ENCODE data around the gene SMOC2.

SMOC2 gene

GRCh38 chr6:168494726-168495125 is 53.7 kb downstream of the SMOC2 start:
- DNase-seq = no peak

- DNase-seq = no peak
Observed at GRCh38 chr6:168495133-168495532, 54.1 kb downstream of the SMOC2 start.

- no peak for DNase-seq
Observed at GRCh38 chr6:168495636-168496035, 54.7 kb downstream of the SMOC2 start.

- DNase-seq = no peak
Observed at GRCh38 chr6:168496139-168496996, 55.4 kb downstream of the SMOC2 start.

- DNase-seq = no peak
Observed at GRCh38 chr6:168496997-168497331, 56.0 kb downstream of the SMOC2 start.

- no peak for DNase-seq
Observed at GRCh38 chr6:168497381-168497780, 56.4 kb downstream of the SMOC2 start.

- DNase-seq = no peak
Observed at GRCh38 chr6:168498161-168498843, 57.3 kb downstream of the SMOC2 start.

GRCh38 chr6:168499045-168499650 is 58.2 kb downstream of the SMOC2 start:
- no peak for DNase-seq

- no peak for DNase-seq
Observed at GRCh38 chr6:168500519-168500918, 59.5 kb downstream of the SMOC2 start.

GRCh38 chr6:168501561-168501960 is 60.6 kb downstream of the SMOC2 start:
- no peak for DNase-seq

- no peak for DNase-seq
Observed at GRCh38 chr6:168504366-168504765, 63.4 kb downstream of the SMOC2 start.

GRCh38 chr6:168506460-168506859 is 65.5 kb downstream of the SMOC2 start:
- DNase-seq = no peak

GRCh38 chr6:168507297-168507696 is 66.3 kb downstream of the SMOC2 start:
- DNase-seq = no peak

GRCh38 chr6:168507730-168508129 is 66.7 kb downstream of the SMOC2 start:
- DNase-seq = no peak

GRCh38 chr6:168508903-168509302 is 67.9 kb downstream of the SMOC2 start:
- DNase-seq = no peak

GRCh38 chr6:168513766-168514165 is 72.8 kb downstream of the SMOC2 start:
- DNase-seq = no peak

GRCh38 chr6:168514216-168514615 is 73.2 kb downstream of the SMOC2 start:
- no peak for DNase-seq

GRCh38 chr6:168515376-168515775 is 74.4 kb downstream of the SMOC2 start:
- no peak for DNase-seq

GRCh38 chr6:168516944-168517741 is 76.2 kb downstream of the SMOC2 start:
- no peak for DNase-seq

GRCh38 chr6:168517742-168518347 is 76.9 kb downstream of the SMOC2 start:
- no peak for DNase-seq

- no peak for DNase-seq
Observed at GRCh38 chr6:168518348-168518745, 77.4 kb downstream of the SMOC2 start.

GRCh38 chr6:168518867-168519266 is 77.9 kb downstream of the SMOC2 start:
- DNase-seq = no peak

- DNase-seq = no peak
Observed at GRCh38 chr6:168520233-168520632, 79.2 kb downstream of the SMOC2 start.
